ENCODE data around the gene TXNRD2. TPM values are rescaled to one million over a fixed set of nuclear protein-coding genes. Genes with fewer than 3 reads are reported as not detected.

TXNRD2 gene
- total and polyA plus RNA-seq, 2 of the 4 experiments (the other 2 are of a cell fraction), result 15.6 to 25.7 TPM

DNA sequence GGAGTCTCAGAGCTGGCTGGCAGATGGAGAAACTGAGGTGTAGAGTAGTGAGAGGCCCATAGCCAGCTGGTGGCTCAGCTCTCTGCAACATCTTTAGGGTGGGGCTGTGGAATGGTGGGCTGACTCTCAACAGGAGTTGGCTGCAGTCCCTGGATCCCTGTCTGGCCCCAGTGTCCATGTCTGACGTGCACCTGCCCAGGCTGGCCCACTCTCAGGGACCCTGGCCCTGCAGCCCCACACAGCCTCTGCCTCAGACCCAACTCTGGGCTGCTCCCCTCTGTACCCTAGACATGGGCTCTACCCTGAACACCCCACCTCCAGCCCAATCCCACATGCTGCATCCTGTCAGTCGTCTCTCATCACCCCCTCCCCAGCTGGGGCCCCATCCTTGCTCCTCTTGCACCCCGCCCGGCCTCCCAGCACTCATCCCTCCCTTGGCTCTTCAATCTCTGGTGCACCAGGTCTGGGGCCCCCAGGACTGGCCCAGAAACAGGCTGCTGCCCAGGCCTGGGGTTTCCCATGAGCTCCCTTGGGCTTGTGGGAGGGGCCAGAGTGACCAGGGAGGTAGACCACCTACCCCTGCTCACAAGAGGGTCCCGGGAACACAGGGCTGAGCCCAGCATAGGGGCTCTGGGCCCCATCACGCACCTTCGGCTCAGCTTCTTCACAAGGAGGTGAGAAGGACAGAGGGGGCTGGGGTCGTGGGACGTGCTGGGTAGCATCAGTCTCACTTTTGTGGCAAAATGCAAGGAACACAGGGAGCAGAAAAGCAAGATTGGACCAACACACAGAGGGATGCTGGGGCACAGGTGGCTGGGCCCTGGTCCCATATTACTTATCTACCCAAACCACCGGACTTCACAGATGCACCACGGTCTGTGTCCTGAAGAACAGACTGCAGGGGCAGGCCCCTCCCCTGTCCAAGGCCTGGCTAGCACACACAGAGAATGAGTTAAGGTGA, 43.5 kb upstream of the TXNRD2 start (continued):
- TF ChIP-seq POLR2A (IDR thresholded peaks at IDR 0.05; ENCODE audit: low read depth, low read length) (no peak), MAZ (IDR thresholded peaks at IDR 0.05; ENCODE audit: borderline replicate concordance, low read depth, low read length) (no peak), CHD1 (IDR thresholded peaks at IDR 0.05; ENCODE audit: low read depth, low read length) (no peak)

DNA sequence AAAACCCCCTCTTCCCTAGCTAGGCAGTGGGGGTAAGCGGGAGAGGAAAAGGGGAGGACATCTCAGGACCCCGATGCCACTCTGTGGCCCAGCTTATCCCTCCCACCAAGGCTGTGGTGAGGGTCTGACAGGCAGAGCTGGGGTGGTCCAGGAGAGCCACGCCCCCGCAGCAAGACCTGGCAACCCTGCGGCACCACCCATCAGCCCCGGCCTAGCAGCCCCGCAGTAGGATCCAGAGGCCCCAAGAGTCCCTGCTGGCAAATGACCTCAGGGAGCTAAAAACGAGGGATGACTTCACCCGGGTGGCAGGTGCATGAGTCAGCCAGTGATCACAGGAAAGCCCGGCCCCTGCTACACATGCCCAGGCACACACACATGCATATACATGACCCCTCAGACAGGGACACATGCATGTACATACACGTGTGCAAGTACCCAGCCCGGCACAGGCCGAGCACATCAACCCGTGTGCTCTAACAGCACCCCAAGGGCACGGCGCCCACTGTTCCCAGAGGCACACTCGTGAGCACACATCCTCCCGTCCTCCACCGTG, 42.7 kb upstream of the TXNRD2 start:
- H2BK15ac ChIP-seq (ENCODE audit: low read depth, low read length), result peak overlapping the region; percentile 81; the same call in 2 of the 3 replicates
- peak overlapping the region; percentile 14; the same call in 1 of the 2 replicates for H3K14ac ChIP-seq (replicated peaks; ENCODE audit: low read depth, low read length)
- TF ChIP-seq MAFK (IDR thresholded peaks at IDR 0.05; ENCODE audit: low read depth, low read length), result no peak
- no peak for TF ChIP-seq BHLHE40 (IDR thresholded peaks at IDR 0.05; ENCODE audit: low read depth, low read length)
- no peak for TF ChIP-seq RCOR1 (IDR thresholded peaks at IDR 0.05; ENCODE audit: insufficient replicate concordance, low read length)
- TF ChIP-seq FOS (IDR thresholded peaks at IDR 0.05; ENCODE audit: low read depth, low read length), result peak; percentile 46; the same call in 1 of the 2 replicates
- TF ChIP-seq, protein P1, sequence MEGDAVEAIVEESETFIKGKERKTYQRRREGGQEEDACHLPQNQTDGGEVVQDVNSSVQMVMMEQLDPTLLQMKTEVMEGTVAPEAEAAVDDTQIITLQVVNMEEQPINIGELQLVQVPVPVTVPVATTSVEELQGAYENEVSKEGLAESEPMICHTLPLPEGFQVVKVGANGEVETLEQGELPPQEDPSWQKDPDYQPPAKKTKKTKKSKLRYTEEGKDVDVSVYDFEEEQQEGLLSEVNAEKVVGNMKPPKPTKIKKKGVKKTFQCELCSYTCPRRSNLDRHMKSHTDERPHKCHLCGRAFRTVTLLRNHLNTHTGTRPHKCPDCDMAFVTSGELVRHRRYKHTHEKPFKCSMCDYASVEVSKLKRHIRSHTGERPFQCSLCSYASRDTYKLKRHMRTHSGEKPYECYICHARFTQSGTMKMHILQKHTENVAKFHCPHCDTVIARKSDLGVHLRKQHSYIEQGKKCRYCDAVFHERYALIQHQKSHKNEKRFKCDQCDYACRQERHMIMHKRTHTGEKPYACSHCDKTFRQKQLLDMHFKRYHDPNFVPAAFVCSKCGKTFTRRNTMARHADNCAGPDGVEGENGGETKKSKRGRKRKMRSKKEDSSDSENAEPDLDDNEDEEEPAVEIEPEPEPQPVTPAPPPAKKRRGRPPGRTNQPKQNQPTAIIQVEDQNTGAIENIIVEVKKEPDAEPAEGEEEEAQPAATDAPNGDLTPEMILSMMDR (conservative IDR thresholded peaks at IDR 0.05; ENCODE audit: low read depth, low read length), result no peak
- TF ChIP-seq MAZ (IDR thresholded peaks at IDR 0.05; ENCODE audit: borderline replicate concordance, low read depth, low read length), result peak; percentile 30; the same call in 1 of the 2 replicates
- intact Hi-C loops (cut with micrococcal nuclease) (no loop called here), dilution Hi-C loops (cut with HindIII; ENCODE audit: low sequenced_read_pairs, unreplicated experiment) (no loop called here), in situ Hi-C loops (cut with MboI; ENCODE audit: low sequenced_read_pairs) (no loop called here)
- H2BK120ac ChIP-seq (ENCODE audit: low read depth, low read length), result peak overlapping the region; percentile 68; the same call in 1 of the 2 replicates
- no peak overlapping the region; the same call in 1 of the 2 replicates for H3K23ac ChIP-seq (ENCODE audit: low read depth, low read length)
- H3K56ac ChIP-seq (ENCODE audit: extremely low read depth, insufficient read depth, low read length), result no peak overlapping the region; the same call in 1 of the 2 replicates
- peak overlapping the region; percentile 58 for H2AFZ ChIP-seq (replicated peaks; ENCODE audit: low read length, poor library complexity)
- peak overlapping the region; percentile 87 for H2AK9ac ChIP-seq (replicated peaks; ENCODE audit: low read depth, low read length, poor library complexity)
- ChIA-PET POLR2A (ENCODE audit: unreplicated experiment) (no interaction called here), CTCF (no interaction called here)
- peak overlapping the region; percentile 44 for H2BK5ac ChIP-seq (ENCODE audit: low read depth, low read length, poor library complexity, severe bottlenecking)
- no peak overlapping the region for H3K27ac ChIP-seq (ENCODE audit: insufficient read depth, low read length)
- H3K36me3 ChIP-seq (ENCODE audit: control insufficient read depth, insufficient read depth, low read length), result peaks cover 11% of the 10 kb centered on the region
- peak overlapping the region in 1 of 2 experiments; percentile 35; a peak in 2 of 4 replicates for H4K8ac ChIP-seq (ENCODE audit: low read depth in 2 of 2, low read length in 2 of 2)
- peak overlapping the region; percentile 97 for H2AK5ac ChIP-seq (ENCODE audit: low read depth, low read length)
- H3K9me1 ChIP-seq (ENCODE audit: insufficient read depth, low read length), result peaks cover 17% of the 10 kb centered on the region
- H4K20me1 ChIP-seq (ENCODE audit: insufficient read depth, low read length), result peaks cover 18% of the 10 kb centered on the region; the same call in 1 of the 2 replicates
- 0 out of 2 replicates have a peak overlapping the region, but pooled peaks have one; percentile 45 for H2BK20ac ChIP-seq (ENCODE audit: low read depth, low read length)
- peak overlapping the region; percentile 21; the same call in 1 of the 2 replicates for H3K18ac ChIP-seq (ENCODE audit: low read depth, low read length)
- peaks cover 4 to 37% of the 10 kb centered on the region in 2 experiments; a peak in 3 of 4 replicates for H3K79me1 ChIP-seq (ENCODE audit: low read depth in 1 of 2, low read length in 2 of 2)
- H3K4me2 ChIP-seq (ENCODE audit: low read depth, low read length), result no peak overlapping the region
- ATAC-seq (ENCODE audit: low read depth) (peak; percentile 21), DNase-seq (peak; percentile 79)
- H3K4me3 ChIP-seq (ENCODE audit: insufficient read depth, low read depth, low read length), result no peak overlapping the region
- H4K5ac ChIP-seq (ENCODE audit: low read depth, low read length), result no peak overlapping the region; the same call in 1 of the 2 replicates
- H3K4ac ChIP-seq (ENCODE audit: low read depth, low read length), result peak overlapping the region; percentile 73
- peak overlapping the region; percentile 79; the same call in 1 of the 2 replicates for H4K91ac ChIP-seq (ENCODE audit: insufficient read depth, low read depth, low read length)
- no peaks in the 10 kb centered on the region for H3K27me3 ChIP-seq (ENCODE audit: control insufficient read depth, insufficient read depth, low read length)
- no peaks in the 10 kb centered on the region for H3K9me3 ChIP-seq (ENCODE audit: control insufficient read depth, insufficient read depth, low read length)
- BruUV-seq (replicated peaks), result no TSS peak
- H3K4me1 ChIP-seq (ENCODE audit: control insufficient read depth, insufficient read depth, low read length), result peaks cover 13% of the 10 kb centered on the region
- 0 out of 2 replicates have a peak overlapping the region, but pooled peaks have one; percentile 25 for H3K9ac ChIP-seq (ENCODE audit: low read depth, low read length)
- 79% methylated on average over 14 of the region's 19 CpGs; no CpG with 5 or more reads in 1 of the 2 experiments for WGBS, 2 experiments (ENCODE audit: extremely low coverage in 2 of 2, insufficient read length in 1 of 2)

All from IMR-90 (cell line).